ENCODE measurements around the gene RFLNA.

DNA sequence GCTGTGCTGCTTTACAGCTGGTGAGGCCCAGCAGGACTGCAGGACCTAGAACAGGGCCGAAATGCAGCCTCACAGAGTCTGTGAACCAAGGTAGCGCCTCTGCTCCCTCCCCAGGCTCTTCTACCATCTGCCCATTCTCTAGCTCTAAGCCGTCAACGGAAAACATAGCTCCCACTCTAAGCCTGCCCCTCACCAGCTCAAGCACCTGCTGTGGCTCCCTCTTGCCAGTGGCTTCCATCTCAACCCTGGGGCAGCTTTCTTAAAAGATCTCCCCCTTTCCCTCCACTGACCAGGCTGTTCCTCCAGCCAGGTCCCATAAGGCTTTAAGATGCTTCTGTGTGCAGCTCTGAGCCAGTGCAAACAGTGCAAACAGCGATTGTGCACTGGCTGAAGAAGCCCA is 61.3 kb downstream of the RFLNA start:
- no peak for TF ChIP-seq POLR2A (IDR thresholded peaks at IDR 0.05)
- TF ChIP-seq, protein P1, sequence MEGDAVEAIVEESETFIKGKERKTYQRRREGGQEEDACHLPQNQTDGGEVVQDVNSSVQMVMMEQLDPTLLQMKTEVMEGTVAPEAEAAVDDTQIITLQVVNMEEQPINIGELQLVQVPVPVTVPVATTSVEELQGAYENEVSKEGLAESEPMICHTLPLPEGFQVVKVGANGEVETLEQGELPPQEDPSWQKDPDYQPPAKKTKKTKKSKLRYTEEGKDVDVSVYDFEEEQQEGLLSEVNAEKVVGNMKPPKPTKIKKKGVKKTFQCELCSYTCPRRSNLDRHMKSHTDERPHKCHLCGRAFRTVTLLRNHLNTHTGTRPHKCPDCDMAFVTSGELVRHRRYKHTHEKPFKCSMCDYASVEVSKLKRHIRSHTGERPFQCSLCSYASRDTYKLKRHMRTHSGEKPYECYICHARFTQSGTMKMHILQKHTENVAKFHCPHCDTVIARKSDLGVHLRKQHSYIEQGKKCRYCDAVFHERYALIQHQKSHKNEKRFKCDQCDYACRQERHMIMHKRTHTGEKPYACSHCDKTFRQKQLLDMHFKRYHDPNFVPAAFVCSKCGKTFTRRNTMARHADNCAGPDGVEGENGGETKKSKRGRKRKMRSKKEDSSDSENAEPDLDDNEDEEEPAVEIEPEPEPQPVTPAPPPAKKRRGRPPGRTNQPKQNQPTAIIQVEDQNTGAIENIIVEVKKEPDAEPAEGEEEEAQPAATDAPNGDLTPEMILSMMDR (IDR thresholded peaks at IDR 0.05), result no peak
